Natural killer cell treated with Interleukin-12 subunit alpha and Interleukin-12 subunit beta and Interleukin-15 and Interleukin-18, amount 100 ng/mL, for 72 hours (primary cell): Measurements from ENCODE around the gene RIMBP2. TPM values are rescaled to one million over a fixed set of nuclear protein-coding genes. Genes with fewer than 3 reads are reported as not detected.
"Not testable (repeated sequence)": the region's sequence is repeated elsewhere in the genome, so short reads cannot be mapped to it uniquely, and the experiment has no call there.

Experiments
- ATAC-seq, 2 donors: fragments of 150-1000 bp; cut with Tn5 transposase in 1 of 2; sonication (Bioruptor Pico), chemical (Tn5 transposase) in 1 of 2; 2 replicates each; pipeline ENCODE4 v1.10.0; 2021
- DNase-seq: peaks from one replicate; pipeline ENCODE4 v3.0.0; 2022; ENCODE audit warnings: low spot score
- H3K27ac Mint-ChIP-seq, 2 donors: 1 replicate in 1 of 2; 2 replicates in 1 of 2; pipeline ENCODE4 v1.8.0; 2022; ENCODE audit warnings: mixed read lengths in 2 of 2, mild to moderate bottlenecking in 1 of 2, moderate library complexity in 1 of 2
- H3K27me3 Mint-ChIP-seq, 2 donors: 1 replicate in 1 of 2; 2 replicates in 1 of 2; pipeline ENCODE4 v1.8.0; 2022; ENCODE audit warnings: mixed read lengths in 2 of 2
- H3K36me3 Mint-ChIP-seq: one replicate; pipeline ENCODE4 v1.8.0; 2022; ENCODE audit warnings: mixed read lengths
- H3K4me1 Mint-ChIP-seq, 2 donors: 1 replicate in 1 of 2; 2 replicates in 1 of 2; pipeline ENCODE4 v1.8.0; 2022; ENCODE audit warnings: low read depth in 2 of 2, mixed read lengths in 2 of 2, mild to moderate bottlenecking in 1 of 2
- H3K4me3 Mint-ChIP-seq: one replicate; pipeline ENCODE4 v1.8.0; 2022; ENCODE audit warnings: mixed read lengths
- H3K9me3 Mint-ChIP-seq: 2 replicates; pipeline ENCODE4 v1.8.0; 2022; ENCODE audit warnings: mixed read lengths
- total RNA-seq, 2 donors: library from RNA; stranded (reverse); gene quantifications; one replicate each; pipeline ENCODE4 v1.2.3, GENCODE V29; 2022

The RIMBP2 gene, protein sequence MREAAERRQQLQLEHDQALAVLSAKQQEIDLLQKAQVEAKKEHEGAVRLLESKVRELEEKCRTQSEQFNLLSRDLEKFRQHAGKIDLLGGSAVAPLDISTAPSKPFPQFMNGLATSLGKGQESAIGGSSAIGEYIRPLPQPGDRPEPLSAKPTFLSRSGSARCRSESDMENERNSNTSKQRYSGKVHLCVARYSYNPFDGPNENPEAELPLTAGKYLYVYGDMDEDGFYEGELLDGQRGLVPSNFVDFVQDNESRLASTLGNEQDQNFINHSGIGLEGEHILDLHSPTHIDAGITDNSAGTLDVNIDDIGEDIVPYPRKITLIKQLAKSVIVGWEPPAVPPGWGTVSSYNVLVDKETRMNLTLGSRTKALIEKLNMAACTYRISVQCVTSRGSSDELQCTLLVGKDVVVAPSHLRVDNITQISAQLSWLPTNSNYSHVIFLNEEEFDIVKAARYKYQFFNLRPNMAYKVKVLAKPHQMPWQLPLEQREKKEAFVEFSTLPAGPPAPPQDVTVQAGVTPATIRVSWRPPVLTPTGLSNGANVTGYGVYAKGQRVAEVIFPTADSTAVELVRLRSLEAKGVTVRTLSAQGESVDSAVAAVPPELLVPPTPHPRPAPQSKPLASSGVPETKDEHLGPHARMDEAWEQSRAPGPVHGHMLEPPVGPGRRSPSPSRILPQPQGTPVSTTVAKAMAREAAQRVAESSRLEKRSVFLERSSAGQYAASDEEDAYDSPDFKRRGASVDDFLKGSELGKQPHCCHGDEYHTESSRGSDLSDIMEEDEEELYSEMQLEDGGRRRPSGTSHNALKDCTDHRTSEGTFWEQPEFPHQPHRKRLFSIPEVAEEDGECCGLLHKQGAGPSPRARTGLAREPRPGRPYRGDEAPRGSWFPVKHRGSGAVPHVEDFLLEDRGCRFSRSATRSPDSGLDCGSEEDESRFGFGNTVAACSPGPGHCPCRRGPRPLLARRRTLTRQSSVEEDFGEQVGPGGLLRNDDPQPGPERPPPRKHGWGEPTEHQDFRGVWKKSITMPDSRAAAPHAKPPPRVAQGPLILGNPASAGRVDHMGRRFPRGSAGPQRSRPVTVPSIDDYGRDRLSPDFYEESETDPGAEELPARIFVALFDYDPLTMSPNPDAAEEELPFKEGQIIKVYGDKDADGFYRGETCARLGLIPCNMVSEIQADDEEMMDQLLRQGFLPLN (N-terminal part only)
- total RNA-seq, result not detected

DNA sequence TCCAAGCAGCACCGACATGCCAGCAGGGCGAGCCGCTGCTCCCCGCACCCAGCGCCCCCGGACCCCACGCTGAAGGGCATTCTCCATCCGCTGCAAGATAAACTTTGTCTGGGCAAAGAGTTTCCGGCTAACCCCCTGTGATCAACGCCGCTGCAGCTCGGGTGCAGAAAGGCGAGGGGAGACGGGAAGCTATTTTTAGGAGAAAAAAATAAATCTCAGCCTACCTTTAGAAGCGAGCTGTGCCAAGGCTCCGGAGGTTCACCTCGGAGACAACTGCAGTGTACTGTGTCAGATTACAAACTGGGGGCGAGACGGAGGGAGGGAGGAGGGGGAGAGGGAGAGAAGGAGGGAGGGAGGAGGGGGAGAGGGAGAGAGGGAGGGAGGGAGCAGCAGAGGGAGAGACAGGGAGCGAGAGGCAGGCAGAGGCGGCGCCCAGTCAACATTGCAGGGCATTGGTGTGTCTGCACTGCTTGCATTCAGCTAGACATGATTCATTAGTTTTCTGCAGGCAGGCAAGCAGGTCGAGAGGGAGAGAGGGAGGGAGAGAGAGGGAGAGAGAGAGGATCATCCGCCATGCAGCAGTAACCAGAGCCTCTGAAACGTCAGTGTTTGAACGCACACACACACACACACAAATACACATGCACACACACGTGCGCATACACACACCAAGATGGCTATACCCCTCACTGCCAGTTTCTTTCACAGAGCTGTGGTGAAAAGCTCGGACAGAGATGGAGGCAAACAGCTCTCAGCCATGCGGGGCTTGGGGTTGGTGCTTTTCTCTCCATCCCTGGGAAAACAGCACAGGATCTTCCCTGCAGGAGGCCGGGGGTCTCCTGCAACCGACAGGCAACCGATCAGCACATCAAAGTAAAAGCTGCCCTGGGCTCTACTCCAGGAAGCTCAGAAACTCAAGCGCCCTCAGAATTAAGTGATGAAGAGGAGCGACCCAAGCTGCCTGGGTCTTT lies at the start of gene RIMBP2:
TSS of gene RIMBP2 (minus strand) at position 302 of the 971 bp plus-strand sequence. CDS start 237,286 bp downstream, outside the sequence.
- no peak for DNase-seq
- Mint-ChIP-seq H3K9me3 (peaks cover 4% of the 10 kb centered on the region), H3K4me3 (no peak within 1 kb of the TSS), H3K27ac (no peak within 1 kb of the TSS), H3K27me3 (peaks cover 29 to 36% of the 10 kb centered on the region in 2 donors), H3K36me3 (no peaks in the 10 kb centered on the region), H3K4me1 (peaks cover 0 to 5% of the 10 kb centered on the region in 2 donors)
- no peak for ATAC-seq

DNA sequence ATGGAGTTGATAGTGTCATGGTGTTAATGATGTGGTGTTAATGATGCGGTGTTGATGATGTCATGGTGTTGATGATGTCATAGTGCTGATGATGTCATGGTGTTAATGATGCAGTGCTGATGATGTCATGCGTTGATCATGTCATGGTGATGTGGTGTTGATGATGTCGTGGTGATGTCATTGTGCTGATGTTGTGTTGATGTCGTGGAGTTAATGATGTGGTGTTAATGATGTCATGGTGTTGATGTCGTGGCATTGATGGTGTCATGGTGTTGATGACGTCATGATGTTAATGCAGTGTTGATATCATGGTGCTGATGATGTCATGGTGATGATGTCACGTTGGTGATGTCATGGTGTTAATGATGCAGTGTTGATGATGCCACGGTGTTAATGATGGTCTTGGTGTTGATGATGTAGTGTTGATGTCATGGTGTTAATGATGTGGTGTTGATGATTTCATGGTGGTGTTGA lies 49.1 kb upstream of the RIMBP2 start:
- ATAC-seq (no peak), DNase-seq (no peak)
- no peaks in the 10 kb centered on the region for H3K4me1 Mint-ChIP-seq
- H3K27ac Mint-ChIP-seq, result no peak overlapping the region
- H3K9me3 Mint-ChIP-seq, result no peaks in the 10 kb centered on the region
- no peak overlapping the region for H3K4me3 Mint-ChIP-seq
- peaks cover 0 to 3% of the 10 kb centered on the region in 2 donors for H3K27me3 Mint-ChIP-seq
- no peaks in the 10 kb centered on the region for H3K36me3 Mint-ChIP-seq

DNA sequence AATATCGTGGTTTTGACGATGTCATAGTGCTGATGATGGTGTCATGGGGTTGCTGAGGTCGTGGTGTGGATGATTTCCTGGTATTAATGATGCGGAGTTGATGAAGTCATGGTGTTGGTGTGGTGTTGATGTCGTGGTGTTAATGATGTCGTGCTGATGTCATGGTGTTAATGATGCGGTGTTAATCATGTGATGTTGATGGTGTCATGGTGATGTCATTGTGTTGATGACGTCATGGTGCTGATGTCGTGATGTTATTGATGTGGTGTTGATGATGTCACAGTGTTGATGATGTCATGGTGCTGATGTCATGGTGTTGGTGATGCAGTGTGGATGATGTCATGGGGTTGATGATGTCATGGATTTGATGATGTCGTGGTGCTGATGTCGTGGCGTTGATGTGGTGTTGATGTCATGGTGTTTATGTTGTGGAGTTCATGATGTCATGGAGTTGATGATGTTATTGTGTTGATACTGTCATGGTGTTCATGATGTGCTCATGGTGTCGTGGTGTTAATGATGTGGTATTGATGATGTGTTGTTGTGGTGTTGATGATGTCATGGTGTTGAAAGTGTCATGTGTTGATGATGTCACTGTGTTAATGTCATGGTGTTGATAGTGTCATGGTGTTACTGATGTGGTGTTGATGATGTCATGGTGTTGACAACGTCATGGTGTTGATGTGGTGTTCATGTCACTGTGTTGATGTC lies 48.5 kb upstream of the RIMBP2 start:
- H3K27me3 Mint-ChIP-seq, result peaks cover 0 to 3% of the 10 kb centered on the region in 2 donors
- no peak for DNase-seq
- H3K4me3 Mint-ChIP-seq, result no peak overlapping the region
- no peak for ATAC-seq
- H3K27ac Mint-ChIP-seq, result no peak overlapping the region
- no peaks in the 10 kb centered on the region for H3K36me3 Mint-ChIP-seq
- H3K9me3 Mint-ChIP-seq, result no peaks in the 10 kb centered on the region
- no peaks in the 10 kb centered on the region for H3K4me1 Mint-ChIP-seq

DNA sequence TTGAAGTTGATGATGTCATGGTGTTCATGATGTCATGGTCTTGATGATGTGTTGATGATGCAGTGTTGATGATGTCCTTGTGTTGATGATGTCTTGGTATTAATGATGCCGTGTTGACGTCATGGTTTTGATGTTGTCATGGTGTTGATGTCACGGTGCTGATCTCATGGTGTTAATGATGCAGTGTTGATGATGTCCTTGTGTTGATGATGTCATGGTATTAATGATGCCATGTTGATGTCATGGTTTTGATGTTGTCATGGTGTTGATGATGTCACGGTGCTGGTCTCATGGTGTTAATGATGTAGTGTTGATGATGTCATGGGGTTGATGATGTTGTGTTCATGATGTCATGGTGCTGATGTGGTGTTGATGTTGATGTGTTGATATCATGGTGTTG lies 48.0 kb upstream of the RIMBP2 start:
- DNase-seq, result no peak

DNA sequence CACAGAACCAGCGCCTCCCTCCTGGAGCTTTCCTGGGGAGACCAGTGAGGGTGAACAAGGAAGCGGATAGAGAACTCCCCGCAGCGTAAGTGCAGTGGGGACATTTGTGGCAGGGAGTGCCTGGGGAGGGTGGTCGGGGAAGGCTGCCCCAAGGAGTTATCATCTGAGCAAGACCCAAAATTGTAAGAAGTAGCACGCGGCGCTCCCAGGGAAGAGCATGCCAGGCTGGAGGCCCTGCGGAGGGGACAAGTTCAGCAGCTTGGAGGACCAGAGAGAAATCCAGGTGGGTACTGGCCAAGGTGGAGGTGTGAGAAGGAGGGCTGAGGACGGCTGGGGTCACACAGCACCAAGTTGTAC lies 46.2 kb upstream of the RIMBP2 start:
- DNase-seq (no peak), ATAC-seq (no peak)
- Mint-ChIP-seq H3K27me3 (peaks cover 0 to 3% of the 10 kb centered on the region in 2 donors), H3K9me3 (no peaks in the 10 kb centered on the region), H3K4me3 (no peak overlapping the region), H3K4me1 (no peaks in the 10 kb centered on the region), H3K27ac (no peak overlapping the region), H3K36me3 (no peaks in the 10 kb centered on the region)

More for the DNA sequence above, 48.0 kb upstream of the RIMBP2 start:
- Mint-ChIP-seq H3K4me1 (no peaks in the 10 kb centered on the region), H3K27ac (no peak overlapping the region), H3K9me3 (no peaks in the 10 kb centered on the region), H3K4me3 (no peak overlapping the region), H3K27me3 (peaks cover 0 to 3% of the 10 kb centered on the region in 2 donors), H3K36me3 (no peaks in the 10 kb centered on the region)
- no peak for ATAC-seq

DNA sequence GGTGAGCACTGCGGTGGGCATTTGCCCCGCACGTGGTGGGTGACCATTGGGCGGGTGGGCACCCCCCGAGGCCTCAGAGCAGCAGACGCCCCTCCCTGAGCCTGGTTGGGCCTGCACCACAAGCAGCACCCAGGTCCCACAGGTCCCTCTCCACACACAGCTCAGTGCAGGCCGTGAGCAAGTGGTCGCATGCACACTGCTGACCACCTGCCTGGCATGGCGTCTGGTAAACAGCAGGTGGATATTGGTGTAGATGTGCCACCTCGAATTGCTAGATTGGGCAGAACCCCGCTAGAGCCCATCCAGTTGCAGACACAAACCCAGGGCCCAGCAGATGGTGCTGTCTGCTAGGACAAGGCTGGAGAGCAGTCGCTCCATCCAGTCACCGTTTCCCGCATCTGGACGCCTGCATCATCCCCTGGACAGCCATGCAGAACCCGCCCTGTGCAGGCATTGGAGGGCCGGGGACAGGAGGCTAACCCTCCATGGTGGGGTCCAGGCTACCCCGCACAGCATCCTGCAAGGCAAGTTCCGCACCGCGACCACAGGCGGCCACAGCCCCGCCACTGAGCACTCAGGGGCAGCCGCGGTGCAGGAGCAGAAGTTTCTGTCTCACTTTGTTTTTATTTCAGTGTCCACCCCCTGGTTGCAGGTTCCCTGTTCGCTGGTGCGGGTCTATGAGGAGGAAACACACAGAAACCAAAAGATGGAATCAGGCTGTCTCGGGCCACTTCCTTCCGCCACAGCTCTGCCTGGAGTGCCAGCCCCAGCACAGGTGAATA lies 45.6 kb upstream of the RIMBP2 start:
- peaks cover 0 to 3% of the 10 kb centered on the region in 2 donors for H3K27me3 Mint-ChIP-seq

DNA sequence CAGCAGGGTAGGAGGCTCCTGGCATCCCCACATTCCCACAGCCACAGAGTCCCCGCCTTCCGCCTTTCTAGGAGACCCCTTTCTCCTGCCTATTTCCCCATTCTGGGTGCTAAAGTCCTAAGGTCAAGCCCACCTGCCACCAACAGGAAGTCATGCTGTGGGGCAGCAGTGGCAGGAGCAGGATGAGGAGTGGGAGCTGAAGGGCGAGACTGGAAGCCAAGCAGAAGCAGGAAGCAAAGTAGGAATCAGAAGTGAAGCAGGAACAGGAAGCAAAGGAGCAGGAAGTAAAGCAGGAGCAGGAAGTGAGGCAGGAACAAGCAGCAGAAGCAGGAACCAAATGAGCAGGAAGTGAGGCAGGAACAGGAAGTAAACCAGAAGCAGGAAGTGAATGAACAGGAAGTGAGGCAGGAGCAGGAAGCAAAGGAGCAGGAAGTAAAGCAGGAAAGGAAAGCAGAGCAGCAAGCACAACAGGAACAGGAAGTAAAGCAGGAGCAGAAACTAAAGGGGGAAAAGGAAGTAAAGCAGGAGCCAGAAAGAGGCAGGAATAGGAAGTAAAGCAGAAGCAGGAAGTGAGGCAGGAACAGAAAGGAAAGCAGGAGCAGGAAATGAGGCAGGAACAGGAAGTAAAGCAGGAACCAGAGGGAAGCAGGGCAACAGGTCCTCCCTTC lies 38.3 kb upstream of the RIMBP2 start:
- Mint-ChIP-seq H3K9me3 (peaks cover 6% of the 10 kb centered on the region), H3K36me3 (peaks cover 9% of the 10 kb centered on the region), H3K4me3 (no peak overlapping the region), H3K4me1 (peaks cover 6 to 9% of the 10 kb centered on the region in 2 donors), H3K27me3 (peaks cover 0 to 8% of the 10 kb centered on the region in 2 donors), H3K27ac (peak overlapping the region; percentile 69 to 77)
- ATAC-seq (no peak), DNase-seq (no peak)

More for the DNA sequence above, 45.6 kb upstream of the RIMBP2 start:
- no peaks in the 10 kb centered on the region for H3K4me1 Mint-ChIP-seq
- H3K27ac Mint-ChIP-seq, result no peak overlapping the region
- DNase-seq (no peak), ATAC-seq (peak in 1 of 2 donors; percentile 36)
- H3K4me3 Mint-ChIP-seq, result no peak overlapping the region
- no peaks in the 10 kb centered on the region for H3K9me3 Mint-ChIP-seq
- H3K36me3 Mint-ChIP-seq, result no peaks in the 10 kb centered on the region

DNA sequence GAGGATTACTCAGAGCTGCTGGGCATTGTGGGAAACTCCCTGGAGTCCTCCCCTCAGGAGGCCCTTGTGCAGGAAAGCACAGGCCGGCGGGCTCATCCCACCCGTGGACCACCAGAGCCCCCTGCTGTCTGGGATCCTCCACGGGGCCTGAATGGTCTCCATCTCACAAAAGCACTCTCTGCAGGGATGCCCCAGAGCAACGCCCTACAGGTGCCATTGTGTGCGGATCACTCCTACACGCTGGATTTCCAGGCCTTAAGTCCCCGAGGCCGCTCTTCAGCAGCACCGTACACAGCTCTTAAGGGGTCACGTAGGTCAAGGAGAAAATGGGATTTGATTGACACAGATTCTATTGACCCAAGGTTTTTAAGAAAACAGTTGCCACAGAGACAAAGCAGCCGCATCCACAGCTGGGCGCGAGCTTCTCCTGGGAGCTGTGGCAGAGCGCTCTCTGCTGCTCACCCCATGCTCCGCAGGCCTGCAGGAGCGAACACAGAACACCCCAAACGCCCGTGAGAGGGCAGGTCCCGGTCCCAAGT lies 36.7 kb upstream of the RIMBP2 start:
- DNase-seq (no peak), ATAC-seq (peak in 1 of 2 donors; percentile 50)
- Mint-ChIP-seq H3K9me3 (peaks cover 6% of the 10 kb centered on the region), H3K4me1 (peaks cover 12 to 21% of the 10 kb centered on the region in 2 donors), H3K4me3 (no peak overlapping the region), H3K27ac (no peak overlapping the region), H3K27me3 (peaks cover 5 to 14% of the 10 kb centered on the region in 2 donors), H3K36me3 (peaks cover 9% of the 10 kb centered on the region)

DNA sequence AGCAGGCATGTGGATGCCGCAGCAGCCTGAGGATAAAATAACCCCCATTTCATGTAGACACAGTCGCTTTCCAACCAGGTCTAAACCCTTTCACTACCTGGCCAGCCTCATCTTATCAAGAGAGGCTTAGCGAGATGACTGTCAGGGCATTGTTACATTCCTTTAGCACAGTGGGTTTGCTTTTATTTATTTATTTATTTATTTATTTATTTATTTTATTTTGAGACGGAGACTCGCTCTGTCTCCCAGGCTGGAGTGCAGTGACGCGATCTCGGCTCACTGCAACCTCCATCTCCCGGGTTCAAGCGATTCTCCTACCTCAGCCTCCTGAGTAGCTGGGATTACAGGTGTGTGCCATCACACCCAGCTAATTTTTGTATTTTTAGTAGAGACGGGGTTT lies 35.9 kb upstream of the RIMBP2 start:
- H3K27ac Mint-ChIP-seq, DNase-seq, H3K9me3 Mint-ChIP-seq, H3K36me3 Mint-ChIP-seq, ATAC-seq, H3K4me3 Mint-ChIP-seq: not testable (repeated sequence)
- H3K4me1 Mint-ChIP-seq, result peaks cover 13 to 22% of the 10 kb centered on the region in 2 donors
- peaks cover 6 to 15% of the 10 kb centered on the region in 2 donors for H3K27me3 Mint-ChIP-seq

DNA sequence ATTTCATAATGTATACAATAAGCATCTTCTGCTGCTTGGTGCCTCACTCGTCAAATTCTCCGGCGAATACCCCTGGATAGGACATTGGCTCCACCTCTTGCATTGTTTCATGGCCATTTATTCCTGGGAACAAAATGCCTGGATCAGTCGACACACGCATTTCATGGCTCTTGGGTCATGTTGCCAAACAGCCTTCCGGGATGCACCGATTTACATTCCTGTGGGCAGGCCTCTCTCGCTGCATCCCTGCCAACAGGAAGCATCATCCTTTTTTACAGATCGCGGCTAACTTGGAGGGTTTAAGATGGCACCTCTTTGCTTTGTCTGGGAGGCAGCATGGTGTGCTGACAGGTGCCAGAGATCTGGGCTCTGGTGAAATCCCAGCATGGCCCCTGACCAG lies 32.7 kb upstream of the RIMBP2 start:
- Mint-ChIP-seq H3K27ac (no peak overlapping the region), H3K4me3 (no peak overlapping the region), H3K27me3 (peaks cover 6 to 10% of the 10 kb centered on the region in 2 donors), H3K36me3 (no peaks in the 10 kb centered on the region), H3K9me3 (no peaks in the 10 kb centered on the region), H3K4me1 (peaks cover 6 to 14% of the 10 kb centered on the region in 2 donors)
- DNase-seq, result no peak
- ATAC-seq, result no peak
